Right atrium auricular region (tissue), 2 donors: ENCODE results near the gene LRIF1. TPM values are rescaled to one million over a fixed set of nuclear protein-coding genes. Genes with fewer than 3 reads are reported as not detected.

ENCODE experiments used
- DNase-seq: peaks from one replicate; pipeline ENCODE4 v3.0.0-alpha.2; 2019; ENCODE audit warnings: low spot score
- H3K27ac ChIP-seq, 2 donors: fragments of 200-600 bp; sonication (generic); 1 replicate in 1 of 2; 2 replicates in 1 of 2; pipeline ENCODE4 v1.5.1; 2016 to 2019
- H3K27me3 ChIP-seq, 2 donors: fragments of 200-600 bp; sonication (generic); one replicate each; pipeline versions ENCODE4 v1.5.1 to v1.6.0; 2017 to 2019
- H3K36me3 ChIP-seq: fragments of 200-600 bp; sonication (generic); one replicate; pipeline ENCODE4 v1.5.1; 2016
- H3K4me1 ChIP-seq, 2 donors: fragments of 200-600 bp; sonication (generic); one replicate each; pipeline versions ENCODE4 v1.5.1 to v1.6.0; 2017 to 2019
- H3K4me3 ChIP-seq, 2 donors: fragments of 200-600 bp; sonication (generic); 1 replicate in 1 of 2; 2 replicates in 1 of 2; pipeline ENCODE4 v1.5.1; 2017 to 2019; ENCODE audit warnings: mild to moderate bottlenecking in 1 of 2, moderate library complexity in 1 of 2
- H3K9me3 ChIP-seq, 2 donors: fragments of 200-600 bp; sonication (generic); one replicate each; pipeline ENCODE4 v1.5.1; 2019
- total RNA-seq, 2 donors: library from RNA; depleted of rRNA; stranded (reverse); fragments of >200 nt; gene quantifications; one replicate each; pipeline ENCODE4 v1.1.0, GENCODE V29; 2016
- TF ChIP-seq, protein P1 (sequence below), 2 donors: fragments of 200-600 bp; sonication (generic); IDR thresholded peaks; one replicate each; pipeline ENCODE4 v1.5.1; 2019; ENCODE audit warnings: antibody characterized with exemption in 2 of 2

The LRIF1 gene
- total RNA-seq, 2 donors from 2014 or later, result 9.2 to 15.7 TPM

GRCh38 chr1:110921953-110922352, 41.8 kb downstream of the LRIF1 start:
- DNase-seq, result no peak
- no peak overlapping the region for H3K27ac ChIP-seq
- no peaks in the 10 kb centered on the region for H3K4me1 ChIP-seq
- TF ChIP-seq, protein P1, sequence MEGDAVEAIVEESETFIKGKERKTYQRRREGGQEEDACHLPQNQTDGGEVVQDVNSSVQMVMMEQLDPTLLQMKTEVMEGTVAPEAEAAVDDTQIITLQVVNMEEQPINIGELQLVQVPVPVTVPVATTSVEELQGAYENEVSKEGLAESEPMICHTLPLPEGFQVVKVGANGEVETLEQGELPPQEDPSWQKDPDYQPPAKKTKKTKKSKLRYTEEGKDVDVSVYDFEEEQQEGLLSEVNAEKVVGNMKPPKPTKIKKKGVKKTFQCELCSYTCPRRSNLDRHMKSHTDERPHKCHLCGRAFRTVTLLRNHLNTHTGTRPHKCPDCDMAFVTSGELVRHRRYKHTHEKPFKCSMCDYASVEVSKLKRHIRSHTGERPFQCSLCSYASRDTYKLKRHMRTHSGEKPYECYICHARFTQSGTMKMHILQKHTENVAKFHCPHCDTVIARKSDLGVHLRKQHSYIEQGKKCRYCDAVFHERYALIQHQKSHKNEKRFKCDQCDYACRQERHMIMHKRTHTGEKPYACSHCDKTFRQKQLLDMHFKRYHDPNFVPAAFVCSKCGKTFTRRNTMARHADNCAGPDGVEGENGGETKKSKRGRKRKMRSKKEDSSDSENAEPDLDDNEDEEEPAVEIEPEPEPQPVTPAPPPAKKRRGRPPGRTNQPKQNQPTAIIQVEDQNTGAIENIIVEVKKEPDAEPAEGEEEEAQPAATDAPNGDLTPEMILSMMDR (IDR thresholded peaks at IDR 0.05), result no peak
- no peak overlapping the region for H3K4me3 ChIP-seq
- no peaks in the 10 kb centered on the region for H3K36me3 ChIP-seq
- H3K27me3 ChIP-seq, result no peaks in the 10 kb centered on the region
- H3K9me3 ChIP-seq, result no peaks in the 10 kb centered on the region

GRCh38 chr1:110918016-110918415, 45.7 kb downstream of the LRIF1 start:
- H3K27me3 ChIP-seq, result no peaks in the 10 kb centered on the region
- H3K4me3 ChIP-seq, result no peak overlapping the region
- H3K9me3 ChIP-seq, result peaks cover 0 to 3% of the 10 kb centered on the region in 2 donors
- H3K4me1 ChIP-seq, result no peaks in the 10 kb centered on the region
- DNase-seq, result no peak
- no peaks in the 10 kb centered on the region for H3K36me3 ChIP-seq
- TF ChIP-seq, protein P1 (IDR thresholded peaks at IDR 0.05), result no peak
- H3K27ac ChIP-seq, result no peak overlapping the region

DNA sequence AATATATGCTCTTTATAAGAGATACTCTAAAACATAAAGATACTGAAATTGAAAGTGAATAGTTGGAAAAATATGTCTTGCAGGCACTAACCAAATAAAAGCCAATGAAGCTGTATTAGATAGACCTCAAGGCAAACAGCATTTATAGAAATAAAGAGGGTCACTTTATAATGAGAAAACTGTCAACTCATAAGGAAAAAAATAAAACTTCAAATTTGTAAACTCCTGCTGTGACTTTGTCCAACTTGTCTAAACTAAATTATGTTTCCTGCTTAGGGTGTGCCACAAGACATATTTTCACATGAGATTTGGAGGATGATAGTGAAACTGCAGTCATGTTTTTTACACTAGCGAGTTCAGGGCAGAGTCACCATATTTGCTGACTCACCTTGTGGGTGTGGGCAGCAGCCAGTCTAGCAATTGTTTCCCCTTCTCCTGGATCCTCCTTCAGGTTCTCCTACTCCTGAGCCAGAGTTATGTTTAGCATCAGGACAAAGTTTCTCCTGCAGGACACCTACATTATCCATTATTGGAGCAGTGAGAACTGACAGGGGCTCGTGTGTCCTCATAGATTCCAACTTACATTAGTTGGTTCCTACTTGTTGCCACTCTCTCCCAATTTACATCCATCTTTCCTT, 46.9 kb downstream of the LRIF1 start:
- Histone ChIP-seq H3K4me3 (no peak overlapping the region), H3K27me3 (no peaks in the 10 kb centered on the region), H3K4me1 (no peaks in the 10 kb centered on the region), H3K36me3 (no peaks in the 10 kb centered on the region), H3K9me3 (peaks cover 0 to 12% of the 10 kb centered on the region in 2 donors), H3K27ac (no peak overlapping the region)
- DNase-seq, result no peak
- TF ChIP-seq, protein P1 (IDR thresholded peaks at IDR 0.05), result no peak

DNA sequence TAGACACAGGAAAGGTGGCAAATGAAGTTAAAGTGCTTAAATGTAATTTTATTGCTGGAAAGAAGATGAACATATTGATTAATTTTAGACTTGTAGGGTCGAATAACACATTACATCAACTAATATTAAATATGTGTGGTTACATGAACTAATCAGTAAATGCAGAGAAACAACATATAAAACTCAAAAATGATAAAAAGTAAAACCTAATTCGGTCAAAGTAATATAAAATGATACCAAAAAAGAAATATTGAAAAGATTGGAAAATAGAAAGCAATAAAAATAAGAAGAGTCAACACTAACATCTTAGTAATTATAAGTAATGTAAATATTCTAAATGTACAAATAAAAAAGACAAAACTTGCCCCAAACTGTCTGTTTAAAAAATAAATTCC, 47.5 kb downstream of the LRIF1 start:
- TF ChIP-seq, protein P1 (IDR thresholded peaks at IDR 0.05), result no peak

GRCh38 chr1:110915804-110916203, 47.9 kb downstream of the LRIF1 start:
- no peaks in the 10 kb centered on the region for H3K4me1 ChIP-seq
- peaks cover 0 to 19% of the 10 kb centered on the region in 2 donors for H3K9me3 ChIP-seq
- H3K27me3 ChIP-seq, result no peaks in the 10 kb centered on the region
- DNase-seq, result no peak
- no peaks in the 10 kb centered on the region for H3K36me3 ChIP-seq
- no peak overlapping the region for H3K27ac ChIP-seq
- H3K4me3 ChIP-seq, result no peak overlapping the region
- TF ChIP-seq, protein P1 (IDR thresholded peaks at IDR 0.05), result no peak

More for the DNA sequence above, 47.5 kb downstream of the LRIF1 start:
- Histone ChIP-seq H3K4me3 (no peak overlapping the region), H3K27ac (no peak overlapping the region), H3K36me3 (no peaks in the 10 kb centered on the region), H3K4me1 (no peaks in the 10 kb centered on the region), H3K9me3 (peaks cover 0 to 17% of the 10 kb centered on the region in 2 donors), H3K27me3 (no peaks in the 10 kb centered on the region)
- DNase-seq, result no peak

DNA sequence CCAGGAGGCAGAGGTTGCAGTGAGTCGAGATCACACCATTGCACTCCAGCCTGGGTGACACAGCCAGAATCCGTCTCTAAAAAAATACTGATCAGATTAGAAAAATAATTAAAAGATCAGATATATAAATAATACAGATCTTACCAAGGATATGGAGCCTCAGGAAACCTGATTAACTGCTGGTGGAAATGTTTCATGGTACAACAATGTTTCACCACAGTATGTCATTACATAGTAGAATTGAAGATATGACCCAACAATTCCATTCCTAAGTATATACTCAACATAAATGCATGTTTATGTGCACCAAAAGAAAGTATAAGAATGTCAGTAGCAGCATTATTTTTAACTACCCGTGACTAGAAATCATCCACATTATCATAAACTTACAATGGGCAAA, 49.0 kb downstream of the LRIF1 start:
- TF ChIP-seq, protein P1 (IDR thresholded peaks at IDR 0.05), result no peak
- Histone ChIP-seq H3K4me3 (no peak overlapping the region), H3K9me3 (peaks cover 0 to 19% of the 10 kb centered on the region in 2 donors), H3K27me3 (no peaks in the 10 kb centered on the region), H3K36me3 (no peaks in the 10 kb centered on the region), H3K27ac (no peak overlapping the region), H3K4me1 (no peaks in the 10 kb centered on the region)
- DNase-seq, result no peak
